Measurements from ENCODE around the gene CAT. TPM values are rescaled to one million over a fixed set of nuclear protein-coding genes. Genes with fewer than 3 reads are reported as not detected.
A peak's percentile ranks its signal among the peaks of the same experiment; 100 is the strongest.

Gene CAT
- total RNA-seq, 1 experiment from 2014 or later = 26.6 TPM

- BruUV-seq (replicated peaks) = no TSS peak
- Histone ChIP-seq H3K4me1 (ENCODE audit: insufficient read depth, low read length, poor library complexity, severe bottlenecking) (peaks cover 10% of the 10 kb centered on the region), H3K9me3 (ENCODE audit: low read depth, low read length, poor library complexity, severe bottlenecking) (no peaks in the 10 kb centered on the region), H3K4me3 (ENCODE audit: low read depth, low read length, poor library complexity, severe bottlenecking) (no peak overlapping the region), H3K36me3 (ENCODE audit: insufficient read depth, low read length, poor library complexity, severe bottlenecking) (peaks cover 12% of the 10 kb centered on the region), H3K27ac (ENCODE audit: low read depth, low read length, poor library complexity, severe bottlenecking) (no peak overlapping the region), H3K27me3 (replicated peaks; ENCODE audit: insufficient read depth, low read depth, low read length, poor library complexity) (no peaks in the 10 kb centered on the region)
- ChIA-PET CTCF (no interaction called here), POLR2A (ENCODE audit: low non-redundant PET) (interaction anchor here (0.6 kb wide), 1 partner anchor 34 kb away, joined by 6 read pairs; no protein-coding TSS in a partner anchor)
- DNase-seq (ENCODE audit: low spot score) = no peak
- intact Hi-C loops (cut with micrococcal nuclease; ENCODE audit: unreplicated experiment) = no loop called here
- no peak for TF ChIP-seq EZH2 (IDR thresholded peaks at IDR 0.05; ENCODE audit: borderline replicate concordance, low read depth, low read length, poor library complexity, severe bottlenecking)
- TF ChIP-seq CTCF (conservative IDR thresholded peaks at IDR 0.05; ENCODE audit: low read depth, low read length) = no peak
These were observed 21.5 kb downstream of the CAT start for GRCh38 chr11:34460278-34460677.

GRCh38 chr11:34461215-34461614 is 22.5 kb downstream of the CAT start:
- Histone ChIP-seq H3K27ac (ENCODE audit: low read depth, low read length, poor library complexity, severe bottlenecking) (no peak overlapping the region), H3K9me3 (ENCODE audit: low read depth, low read length, poor library complexity, severe bottlenecking) (no peaks in the 10 kb centered on the region), H3K4me3 (ENCODE audit: low read depth, low read length, poor library complexity, severe bottlenecking) (no peak overlapping the region), H3K27me3 (replicated peaks; ENCODE audit: insufficient read depth, low read depth, low read length, poor library complexity) (no peaks in the 10 kb centered on the region), H3K4me1 (ENCODE audit: insufficient read depth, low read length, poor library complexity, severe bottlenecking) (peaks cover 10% of the 10 kb centered on the region), H3K36me3 (ENCODE audit: insufficient read depth, low read length, poor library complexity, severe bottlenecking) (peaks cover 12% of the 10 kb centered on the region)
- ChIA-PET POLR2A (ENCODE audit: low non-redundant PET) (no interaction called here), CTCF (no interaction called here)
- no TSS peak for BruUV-seq (replicated peaks)
- TF ChIP-seq CTCF (conservative IDR thresholded peaks at IDR 0.05; ENCODE audit: low read depth, low read length) = no peak
- no peak for TF ChIP-seq EZH2 (IDR thresholded peaks at IDR 0.05; ENCODE audit: borderline replicate concordance, low read depth, low read length, poor library complexity, severe bottlenecking)
- intact Hi-C loops (cut with micrococcal nuclease; ENCODE audit: unreplicated experiment) = no loop called here
- no peak for DNase-seq (ENCODE audit: low spot score)

GRCh38 chr11:34464591-34465051 is 25.9 kb downstream of the CAT start:
- POLR2A ChIA-PET (ENCODE audit: low non-redundant PET) = interaction anchor here (0.6 kb wide), 2 partner anchors 25 to 27 kb away, joined by 3 to 4 read pairs; no protein-coding TSS in a partner anchor
- Histone ChIP-seq H3K4me3 (ENCODE audit: low read depth, low read length, poor library complexity, severe bottlenecking) (no peak overlapping the region), H3K27ac (ENCODE audit: low read depth, low read length, poor library complexity, severe bottlenecking) (no peak overlapping the region), H3K4me1 (ENCODE audit: insufficient read depth, low read length, poor library complexity, severe bottlenecking) (peaks cover 10% of the 10 kb centered on the region), H3K36me3 (ENCODE audit: insufficient read depth, low read length, poor library complexity, severe bottlenecking) (peaks cover 18% of the 10 kb centered on the region), H3K9me3 (ENCODE audit: low read depth, low read length, poor library complexity, severe bottlenecking) (peaks cover 10% of the 10 kb centered on the region), H3K27me3 (replicated peaks; ENCODE audit: insufficient read depth, low read depth, low read length, poor library complexity) (no peaks in the 10 kb centered on the region)
- intact Hi-C loops (cut with micrococcal nuclease; ENCODE audit: unreplicated experiment) = loop anchor here (5.0 kb wide), 1 partner anchor 657 kb away; no protein-coding TSS in a partner anchor
- peak; percentile 40 for DNase-seq (ENCODE audit: low spot score)
- TF ChIP-seq CTCF (conservative IDR thresholded peaks at IDR 0.05; ENCODE audit: low read depth, low read length) (no peak), EZH2 (IDR thresholded peaks at IDR 0.05; ENCODE audit: borderline replicate concordance, low read depth, low read length, poor library complexity, severe bottlenecking) (no peak)
- no TSS peak for BruUV-seq (replicated peaks)
- CTCF ChIA-PET = no interaction called here
